HG02938 (cell line): ENCODE results near the gene CIB1.
A peak's percentile ranks its signal among the peaks of the same experiment; 100 is the strongest.
"Not testable (repeated sequence)": the region's sequence is repeated elsewhere in the genome, so short reads cannot be mapped to it uniquely, and the experiment has no call there.

Experiments used
- ATAC-seq: cut with Tn5 transposase; IDR thresholded peaks from one replicate; pipeline ENCODE4 v1.9.1; 2021; ENCODE audit warnings: mild to moderate bottlenecking, moderate library complexity; ENCODE audit not compliant: unreplicated experiment

CIB1 gene

GRCh38 chr15:90233387-90234095 is at the start of gene CIB1:
TSS of gene CIB1 (minus strand) at chr15:90233941. CDS start at chr15:90233885, 56 bp downstream.
- peak; percentile 80 for ATAC-seq

- ATAC-seq, result not testable (repeated sequence)
These were observed 47.9 kb upstream of the CIB1 start for GRCh38 chr15:90281637-90282036.

GRCh38 chr15:90280743-90281142 is 47.0 kb upstream of the CIB1 start:
- not testable (repeated sequence) for ATAC-seq

GRCh38 chr15:90278467-90278866 is 44.7 kb upstream of the CIB1 start:
- not testable (repeated sequence) for ATAC-seq

- no peak for ATAC-seq
These were observed 37.9 kb upstream of the CIB1 start for GRCh38 chr15:90271459-90272166.

- ATAC-seq, result no peak
These were observed 36.9 kb upstream of the CIB1 start for GRCh38 chr15:90270502-90271150.

- ATAC-seq, result no peak
These were observed 34.7 kb upstream of the CIB1 start for GRCh38 chr15:90268415-90268814.

GRCh38 chr15:90266485-90266884 is 32.7 kb upstream of the CIB1 start:
- ATAC-seq, result no peak

- peak; percentile 8 for ATAC-seq
These were observed 32.3 kb upstream of the CIB1 start for GRCh38 chr15:90266061-90266431.

GRCh38 chr15:90265271-90266060 is 31.7 kb upstream of the CIB1 start, which contains the start of gene NGRN:
TSS of gene NGRN (plus strand) at chr15:90265672. CDS start at chr15:90265713, 41 bp downstream.
- peak; percentile 89 for ATAC-seq

- ATAC-seq, result no peak
These were observed 30.9 kb upstream of the CIB1 start for GRCh38 chr15:90264671-90265070.

GRCh38 chr15:90262426-90262825 is 28.7 kb upstream of the CIB1 start:
- no peak for ATAC-seq

- no peak for ATAC-seq
These were observed 28.1 kb upstream of the CIB1 start for GRCh38 chr15:90261811-90262210.

- ATAC-seq, result not testable (repeated sequence)
These were observed 27.0 kb upstream of the CIB1 start for GRCh38 chr15:90260731-90261130.

GRCh38 chr15:90259524-90259923 is 25.8 kb upstream of the CIB1 start:
- ATAC-seq, result peak; percentile 79

GRCh38 chr15:90257776-90258175 is 24.0 kb upstream of the CIB1 start:
- no peak for ATAC-seq

- no peak for ATAC-seq
These were observed 15.6 kb upstream of the CIB1 start, which contains the start of gene TTLL13 for GRCh38 chr15:90249203-90249863. TSS of gene TTLL13 (plus strand) at chr15:90249556. CDS start at chr15:90250631, 1,075 bp downstream.

- ATAC-seq, result no peak
These were observed 15.1 kb upstream of the CIB1 start for GRCh38 chr15:90248789-90249202.

- ATAC-seq, result no peak
These were observed 10.3 kb upstream of the CIB1 start for GRCh38 chr15:90243943-90244639.
